ENCODE results near the gene FGD2. TPM values are rescaled to one million over a fixed set of nuclear protein-coding genes. Genes with fewer than 3 reads are reported as not detected.
A peak's percentile ranks its signal among the peaks of the same experiment; 100 is the strongest.

FGD2 gene
- total and polyA plus RNA-seq, 9 of the 15 experiments (the other 6 are each of a cell fraction or from before 2014, with no cell fraction given): 0.09 TPM; not detected in 8

DNA sequence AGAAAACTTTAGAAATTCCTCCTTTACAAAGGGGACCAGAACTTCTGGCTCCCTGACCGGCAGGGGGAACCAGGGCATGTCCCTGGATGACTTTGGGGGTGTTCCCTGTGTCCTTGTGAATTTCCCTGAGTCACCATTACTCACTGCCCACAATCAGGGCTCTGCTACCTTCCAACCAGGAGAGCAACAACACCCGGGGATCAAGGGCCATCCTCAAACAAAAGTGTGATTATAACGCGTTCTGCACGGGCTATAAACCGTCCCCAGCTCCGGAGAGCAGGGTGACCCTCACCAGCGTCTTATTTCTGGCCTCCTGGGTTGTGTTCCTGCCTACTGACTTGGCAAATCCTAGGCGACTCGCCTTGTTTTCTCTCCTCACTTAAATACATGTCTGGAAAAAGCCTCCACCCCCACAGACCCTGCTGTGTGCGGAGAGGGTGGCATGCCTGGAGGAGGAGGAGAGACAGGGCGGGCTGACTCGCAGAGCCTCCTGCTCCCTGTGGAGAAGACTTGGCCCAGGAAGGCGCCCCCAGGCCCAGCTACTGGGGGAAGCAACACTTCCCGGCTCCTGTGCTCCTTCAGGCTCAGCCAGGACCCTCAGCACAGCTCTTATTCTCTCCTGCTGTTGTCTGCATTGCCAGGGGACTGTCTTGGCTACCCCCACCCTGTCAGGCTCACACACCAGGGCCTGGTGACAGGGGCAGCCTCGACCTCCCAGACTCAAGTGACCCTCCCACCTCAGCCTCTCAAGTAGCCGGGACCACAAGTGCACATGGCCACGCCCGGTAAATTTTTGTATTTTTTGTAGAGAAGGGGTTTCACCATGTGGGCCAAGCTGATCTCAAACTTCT lies 54.1 kb downstream of the FGD2 start (continued):
- TF ChIP-seq, protein P1, sequence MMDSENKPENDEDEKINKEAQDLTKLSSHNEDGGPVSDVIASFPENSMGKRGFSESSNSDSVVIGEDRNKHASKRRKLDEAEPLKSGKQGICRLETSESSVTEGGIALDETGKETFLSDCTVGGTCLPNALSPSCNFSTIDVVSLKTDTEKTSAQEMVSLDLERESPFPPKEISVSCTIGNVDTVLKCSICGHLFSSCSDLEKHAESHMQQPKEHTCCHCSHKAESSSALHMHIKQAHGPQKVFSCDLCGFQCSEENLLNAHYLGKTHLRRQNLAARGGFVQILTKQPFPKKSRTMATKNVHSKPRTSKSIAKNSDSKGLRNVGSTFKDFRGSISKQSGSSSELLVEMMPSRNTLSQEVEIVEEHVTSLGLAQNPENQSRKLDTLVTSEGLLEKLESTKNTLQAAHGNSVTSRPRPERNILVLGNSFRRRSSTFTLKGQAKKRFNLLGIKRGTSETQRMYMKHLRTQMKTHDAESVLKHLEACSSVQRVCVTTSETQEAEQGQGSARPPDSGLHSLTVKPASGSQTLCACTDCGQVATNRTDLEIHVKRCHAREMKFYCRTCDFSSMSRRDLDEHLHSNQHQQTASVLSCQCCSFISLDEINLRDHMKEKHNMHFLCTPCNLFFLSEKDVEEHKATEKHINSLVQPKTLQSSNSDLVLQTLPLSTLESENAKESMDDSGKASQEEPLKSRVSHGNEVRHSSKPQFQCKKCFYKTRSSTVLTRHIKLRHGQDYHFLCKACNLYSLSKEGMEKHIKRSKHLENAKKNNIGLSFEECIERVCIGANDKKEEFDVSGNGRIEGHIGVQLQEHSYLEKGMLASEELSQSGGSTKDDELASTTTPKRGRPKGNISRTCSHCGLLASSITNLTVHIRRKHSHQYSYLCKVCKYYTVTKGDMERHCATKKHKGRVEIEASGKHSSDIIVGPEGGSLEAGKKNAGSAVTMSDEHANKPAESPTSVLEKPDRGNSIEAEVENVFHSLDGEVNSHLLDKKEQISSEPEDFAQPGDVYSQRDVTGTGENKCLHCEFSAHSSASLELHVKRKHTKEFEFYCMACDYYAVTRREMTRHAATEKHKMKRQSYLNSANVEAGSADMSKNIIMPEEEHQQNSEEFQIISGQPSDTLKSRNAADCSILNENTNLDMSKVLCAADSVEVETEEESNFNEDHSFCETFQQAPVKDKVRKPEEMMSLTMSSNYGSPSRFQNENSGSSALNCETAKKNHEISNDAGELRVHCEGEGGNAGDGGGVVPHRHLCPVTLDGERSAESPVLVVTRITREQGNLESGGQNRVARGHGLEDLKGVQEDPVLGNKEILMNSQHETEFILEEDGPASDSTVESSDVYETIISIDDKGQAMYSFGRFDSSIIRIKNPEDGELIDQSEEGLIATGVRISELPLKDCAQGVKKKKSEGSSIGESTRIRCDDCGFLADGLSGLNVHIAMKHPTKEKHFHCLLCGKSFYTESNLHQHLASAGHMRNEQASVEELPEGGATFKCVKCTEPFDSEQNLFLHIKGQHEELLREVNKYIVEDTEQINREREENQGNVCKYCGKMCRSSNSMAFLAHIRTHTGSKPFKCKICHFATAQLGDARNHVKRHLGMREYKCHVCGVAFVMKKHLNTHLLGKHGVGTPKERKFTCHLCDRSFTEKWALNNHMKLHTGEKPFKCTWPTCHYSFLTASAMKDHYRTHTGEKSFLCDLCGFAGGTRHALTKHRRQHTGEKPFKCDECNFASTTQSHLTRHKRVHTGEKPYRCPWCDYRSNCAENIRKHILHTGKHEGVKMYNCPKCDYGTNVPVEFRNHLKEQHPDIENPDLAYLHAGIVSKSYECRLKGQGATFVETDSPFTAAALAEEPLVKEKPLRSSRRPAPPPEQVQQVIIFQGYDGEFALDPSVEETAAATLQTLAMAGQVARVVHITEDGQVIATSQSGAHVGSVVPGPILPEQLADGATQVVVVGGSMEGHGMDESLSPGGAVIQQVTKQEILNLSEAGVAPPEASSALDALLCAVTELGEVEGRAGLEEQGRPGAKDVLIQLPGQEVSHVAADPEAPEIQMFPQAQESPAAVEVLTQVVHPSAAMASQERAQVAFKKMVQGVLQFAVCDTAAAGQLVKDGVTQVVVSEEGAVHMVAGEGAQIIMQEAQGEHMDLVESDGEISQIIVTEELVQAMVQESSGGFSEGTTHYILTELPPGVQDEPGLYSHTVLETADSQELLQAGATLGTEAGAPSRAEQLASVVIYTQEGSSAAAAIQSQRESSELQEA (IDR thresholded peaks at IDR 0.05; ENCODE audit: low read depth): no peak
- no peak for TF ChIP-seq SMAD3 (CRISPR knock-in tag; conservative IDR thresholded peaks at IDR 0.05)
- TF ChIP-seq ETV5 (CRISPR knock-in tag; IDR thresholded peaks at IDR 0.05; ENCODE audit: low read depth): no peak; the same call in 1 of the 2 replicates
- TF ChIP-seq PCBP2 (IDR thresholded peaks at IDR 0.05; ENCODE audit: low read depth, low read length, poor library complexity, severe bottlenecking): no peak
- TF ChIP-seq ZBTB17 (CRISPR knock-in tag; IDR thresholded peaks at IDR 0.05): peak; percentile 57
- no peak for TF ChIP-seq HIVEP1 (CRISPR knock-in tag; IDR thresholded peaks at IDR 0.05)
- TF ChIP-seq FOXP1 (CRISPR knock-in tag; IDR thresholded peaks at IDR 0.05): 0 out of 2 replicates have a peak, but pooled peaks have one; percentile 61
- TF ChIP-seq, protein P2, sequence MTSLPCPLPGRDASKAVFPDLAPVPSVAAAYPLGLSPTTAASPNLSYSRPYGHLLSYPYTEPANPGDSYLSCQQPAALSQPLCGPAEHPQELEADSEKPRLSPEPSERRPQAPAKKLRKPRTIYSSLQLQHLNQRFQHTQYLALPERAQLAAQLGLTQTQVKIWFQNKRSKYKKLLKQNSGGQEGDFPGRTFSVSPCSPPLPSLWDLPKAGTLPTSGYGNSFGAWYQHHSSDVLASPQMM (CRISPR knock-in tag; IDR thresholded peaks at IDR 0.05): no peak
- TF ChIP-seq, protein P3, sequence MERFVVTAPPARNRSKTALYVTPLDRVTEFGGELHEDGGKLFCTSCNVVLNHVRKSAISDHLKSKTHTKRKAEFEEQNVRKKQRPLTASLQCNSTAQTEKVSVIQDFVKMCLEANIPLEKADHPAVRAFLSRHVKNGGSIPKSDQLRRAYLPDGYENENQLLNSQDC (CRISPR knock-in tag; IDR thresholded peaks at IDR 0.05): no peak
- no peak for TF ChIP-seq HDAC8 (tag; IDR thresholded peaks at IDR 0.05)
- peak; percentile 97 for TF ChIP-seq BACH1 (tag; IDR thresholded peaks at IDR 0.05)
- TF ChIP-seq ZNF431 (CRISPR knock-in tag; IDR thresholded peaks at IDR 0.05): no peak
- TF ChIP-seq, protein P4, sequence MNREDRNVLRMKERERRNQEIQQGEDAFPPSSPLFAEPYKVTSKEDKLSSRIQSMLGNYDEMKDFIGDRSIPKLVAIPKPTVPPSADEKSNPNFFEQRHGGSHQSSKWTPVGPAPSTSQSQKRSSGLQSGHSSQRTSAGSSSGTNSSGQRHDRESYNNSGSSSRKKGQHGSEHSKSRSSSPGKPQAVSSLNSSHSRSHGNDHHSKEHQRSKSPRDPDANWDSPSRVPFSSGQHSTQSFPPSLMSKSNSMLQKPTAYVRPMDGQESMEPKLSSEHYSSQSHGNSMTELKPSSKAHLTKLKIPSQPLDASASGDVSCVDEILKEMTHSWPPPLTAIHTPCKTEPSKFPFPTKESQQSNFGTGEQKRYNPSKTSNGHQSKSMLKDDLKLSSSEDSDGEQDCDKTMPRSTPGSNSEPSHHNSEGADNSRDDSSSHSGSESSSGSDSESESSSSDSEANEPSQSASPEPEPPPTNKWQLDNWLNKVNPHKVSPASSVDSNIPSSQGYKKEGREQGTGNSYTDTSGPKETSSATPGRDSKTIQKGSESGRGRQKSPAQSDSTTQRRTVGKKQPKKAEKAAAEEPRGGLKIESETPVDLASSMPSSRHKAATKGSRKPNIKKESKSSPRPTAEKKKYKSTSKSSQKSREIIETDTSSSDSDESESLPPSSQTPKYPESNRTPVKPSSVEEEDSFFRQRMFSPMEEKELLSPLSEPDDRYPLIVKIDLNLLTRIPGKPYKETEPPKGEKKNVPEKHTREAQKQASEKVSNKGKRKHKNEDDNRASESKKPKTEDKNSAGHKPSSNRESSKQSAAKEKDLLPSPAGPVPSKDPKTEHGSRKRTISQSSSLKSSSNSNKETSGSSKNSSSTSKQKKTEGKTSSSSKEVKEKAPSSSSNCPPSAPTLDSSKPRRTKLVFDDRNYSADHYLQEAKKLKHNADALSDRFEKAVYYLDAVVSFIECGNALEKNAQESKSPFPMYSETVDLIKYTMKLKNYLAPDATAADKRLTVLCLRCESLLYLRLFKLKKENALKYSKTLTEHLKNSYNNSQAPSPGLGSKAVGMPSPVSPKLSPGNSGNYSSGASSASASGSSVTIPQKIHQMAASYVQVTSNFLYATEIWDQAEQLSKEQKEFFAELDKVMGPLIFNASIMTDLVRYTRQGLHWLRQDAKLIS (CRISPR knock-in tag; IDR thresholded peaks at IDR 0.05): no peak
- peak; percentile 92; the same call in 1 of the 2 replicates for TF ChIP-seq HDAC2 (IDR thresholded peaks at IDR 0.05)
